Activated CD4-positive, alpha-beta T cell treated with anti-CD3 and anti-CD28 coated beads, Interleukin-2, amount 50 U/mL, for 16 hours (primary cell): ENCODE data around the gene ZNF275.
"Not testable (repeated sequence)": the region's sequence is repeated elsewhere in the genome, so short reads cannot be mapped to it uniquely, and the experiment has no call there.

Experiments
- DNase-seq: peaks from one replicate; pipeline ENCODE4 v3.0.0-alpha.2; 2020

The ZNF275 gene

DNA sequence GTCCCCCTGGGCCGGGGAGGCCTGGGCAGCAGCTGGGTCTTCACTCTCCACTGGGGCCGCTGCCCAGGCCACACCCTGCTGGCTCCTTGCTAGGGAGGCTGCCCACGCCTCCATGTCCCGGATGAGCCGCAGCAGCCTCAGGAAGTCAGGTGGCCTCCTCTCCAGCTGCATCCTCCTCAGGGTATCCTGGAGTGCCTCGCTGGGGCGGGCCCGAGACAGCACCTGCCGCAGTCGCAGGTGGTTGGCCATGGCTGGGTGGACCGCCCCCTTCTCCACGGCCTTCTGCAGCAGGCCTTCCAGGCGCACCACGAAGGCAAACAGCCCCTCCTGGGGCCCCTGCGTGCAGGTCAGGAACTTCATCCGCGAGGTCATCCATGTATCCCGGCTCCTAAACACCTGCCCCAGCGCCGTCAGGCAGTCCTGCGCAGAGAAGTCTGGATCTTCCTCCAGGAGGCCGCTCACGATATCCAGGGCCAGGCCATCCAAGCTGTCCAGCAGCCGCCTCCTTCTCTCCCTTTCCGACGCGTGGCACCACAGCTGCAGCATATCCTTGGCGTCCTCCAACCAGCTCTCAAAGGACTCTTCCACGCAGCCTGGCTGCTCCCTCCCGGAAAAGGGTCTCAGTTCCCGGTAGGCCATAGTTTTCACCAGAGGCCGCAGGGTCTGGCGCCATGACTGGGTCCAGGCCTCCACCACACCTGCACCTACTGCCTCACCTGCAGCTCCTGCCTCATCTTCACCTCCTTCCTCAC is 14.5 kb upstream of the ZNF275 start:
- DNase-seq: no peak

DNA sequence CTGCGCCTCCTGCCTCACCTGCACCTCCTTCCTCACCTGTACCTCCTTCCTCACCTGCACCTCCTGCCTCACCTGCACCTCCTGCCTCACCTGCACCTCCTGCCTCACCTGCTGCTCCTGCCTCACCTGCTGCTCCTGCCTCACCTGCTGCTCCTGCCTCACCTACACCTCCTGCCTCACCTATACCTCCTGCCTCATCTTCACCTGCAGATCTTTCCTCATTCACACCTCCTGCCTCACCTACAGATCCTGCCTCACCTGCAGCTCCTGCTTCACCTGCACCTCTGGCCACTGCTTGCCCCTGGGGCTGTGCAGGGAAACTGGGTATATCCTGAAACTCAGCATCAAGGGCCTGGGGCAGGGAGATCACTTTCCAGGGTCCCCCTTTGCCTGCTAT is 13.9 kb upstream of the ZNF275 start:
- not testable (repeated sequence) for DNase-seq

DNA sequence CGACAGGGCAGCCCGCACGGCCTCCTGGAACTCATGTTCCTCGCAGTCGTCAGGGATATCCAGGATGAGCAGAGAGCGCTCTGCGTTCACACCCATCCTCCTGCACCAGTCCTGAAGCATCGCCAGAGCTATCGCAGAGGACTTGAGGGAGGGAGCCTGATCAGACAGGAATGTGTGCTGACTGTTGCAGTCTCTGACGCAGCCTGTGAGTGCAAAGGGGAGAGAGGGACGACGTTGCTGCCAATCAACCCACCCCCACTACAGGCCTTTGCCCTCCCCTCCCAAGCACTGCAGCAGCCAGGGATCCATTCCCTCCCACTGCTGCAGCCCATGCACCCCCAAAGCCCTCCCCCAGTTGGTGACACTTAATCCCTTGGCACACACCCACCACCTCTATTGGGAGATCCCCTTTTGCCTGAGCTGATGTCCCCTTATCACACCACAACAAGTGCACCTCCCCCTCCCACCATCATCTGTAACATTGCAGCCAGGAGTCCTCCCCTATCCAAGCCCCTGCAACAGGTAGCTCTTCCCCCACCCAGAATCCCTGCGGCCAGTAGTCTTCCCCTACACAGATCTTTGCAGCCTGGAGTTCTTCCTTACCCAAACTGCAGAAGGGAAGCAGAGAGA is 13.3 kb upstream of the ZNF275 start:
- no peak for DNase-seq

DNA sequence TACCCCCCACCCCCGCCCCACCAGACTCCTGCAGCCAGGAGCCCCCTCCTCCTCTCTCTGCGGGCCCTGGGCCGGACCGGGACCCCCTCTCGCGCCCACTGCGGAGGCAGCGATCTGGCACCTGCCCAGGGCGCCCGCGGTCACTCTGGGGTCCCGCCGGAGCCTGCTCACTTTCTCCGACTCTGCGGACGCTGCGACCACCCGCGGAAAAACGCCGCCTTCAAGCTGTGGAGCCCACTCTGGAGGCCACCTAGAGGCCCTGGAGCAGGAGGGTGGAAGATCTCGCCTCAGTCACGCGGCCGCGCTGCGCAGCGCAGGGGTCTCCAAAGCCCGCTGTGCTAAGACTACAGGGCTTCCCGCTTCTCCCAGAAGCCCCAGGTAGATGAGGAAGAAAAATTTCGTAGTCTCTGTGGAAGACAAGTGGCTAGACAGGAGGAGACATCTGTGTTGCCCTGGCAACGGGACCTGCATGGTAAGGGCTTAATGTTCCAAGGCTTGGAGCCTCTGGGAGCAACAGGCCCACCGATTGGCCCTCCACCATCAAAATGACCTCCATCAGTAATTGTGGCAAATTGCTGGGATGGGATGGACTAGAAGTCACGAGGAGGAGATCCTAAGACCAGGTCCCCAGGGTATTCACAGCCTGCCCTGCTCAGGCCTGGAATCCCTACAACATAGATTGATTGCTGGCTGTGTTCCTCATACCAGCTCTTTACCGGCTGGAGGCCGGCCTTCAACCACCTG is 12.4 kb upstream of the ZNF275 start, which contains the start of gene PNMA6F:
TSS of gene PNMA6F (minus strand) at position 387 of the 744 bp plus-strand sequence. CDS start 1,093 bp downstream, outside the sequence.
- no peak for DNase-seq

DNA sequence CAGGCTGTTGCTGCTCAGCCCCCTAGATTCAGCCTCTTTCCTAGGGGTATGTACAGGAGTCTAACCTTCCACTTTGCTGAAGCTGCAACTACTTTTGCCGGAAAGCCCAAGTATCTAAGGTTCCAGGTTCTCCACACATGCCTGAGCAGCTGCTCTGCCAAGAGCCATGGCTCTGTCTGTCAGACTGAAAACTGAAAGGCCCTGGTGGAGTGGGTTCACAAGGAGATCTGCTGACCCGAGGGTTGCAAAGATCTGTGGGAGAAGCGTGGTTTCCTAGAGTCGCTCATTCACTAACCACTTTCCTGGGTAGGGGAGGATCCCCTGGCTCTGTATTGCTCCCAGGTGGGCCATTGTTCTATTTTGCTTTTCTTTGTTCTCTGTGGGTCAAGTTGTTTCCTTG is 6.4 kb upstream of the ZNF275 start:
- DNase-seq: no peak

DNA sequence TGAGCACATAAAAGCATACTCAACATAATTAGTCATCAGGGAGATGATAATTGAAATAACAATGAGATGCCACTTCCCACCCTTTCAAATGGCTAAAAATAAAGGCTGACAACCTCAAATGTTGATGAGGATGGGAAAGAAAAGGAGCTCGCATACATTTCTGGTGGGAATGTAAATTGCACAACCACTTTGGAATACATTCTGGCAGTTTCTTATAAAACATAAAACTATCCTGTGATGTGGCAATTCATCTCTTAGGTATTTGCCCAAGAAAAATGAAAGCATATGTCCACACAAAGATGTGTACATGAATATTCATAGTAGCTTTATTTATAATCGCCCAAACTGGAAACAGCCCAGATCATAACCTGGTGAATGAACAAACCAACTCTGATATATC is 687 bp upstream of the ZNF275 start:
- DNase-seq: no peak

DNA sequence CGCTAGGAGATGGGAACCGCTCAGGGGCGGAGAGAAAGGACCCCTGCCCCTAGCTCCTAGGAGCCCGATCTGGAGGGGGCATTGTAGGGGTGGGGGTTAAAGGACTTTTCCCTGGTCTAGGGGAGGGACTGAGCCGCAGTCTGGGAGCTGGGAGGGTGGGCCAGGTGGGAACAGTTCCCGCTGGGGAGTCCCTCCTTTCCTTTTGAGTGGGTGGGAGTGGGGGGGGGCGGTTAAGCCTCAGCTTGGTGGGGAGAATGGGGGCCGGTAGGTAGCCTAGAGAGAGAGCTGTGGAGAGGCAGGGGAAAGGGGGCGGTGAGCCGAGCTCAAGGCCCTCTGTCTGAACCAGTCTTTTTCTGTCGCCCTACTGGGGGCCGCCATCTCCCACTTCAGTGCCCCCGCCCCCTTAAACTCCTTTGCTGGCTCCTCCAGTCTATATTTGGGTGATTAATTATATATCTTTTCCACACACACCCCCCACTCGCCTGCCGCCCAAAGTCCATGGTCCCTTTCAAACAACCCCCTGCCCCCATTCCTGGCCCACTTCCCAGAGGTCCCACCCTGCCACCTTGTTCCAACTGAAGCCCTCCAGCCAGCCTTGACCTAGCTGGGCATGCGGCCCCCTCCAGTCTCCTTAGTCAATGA is 822 bp downstream of the ZNF275 start:
- no peak for DNase-seq

DNA sequence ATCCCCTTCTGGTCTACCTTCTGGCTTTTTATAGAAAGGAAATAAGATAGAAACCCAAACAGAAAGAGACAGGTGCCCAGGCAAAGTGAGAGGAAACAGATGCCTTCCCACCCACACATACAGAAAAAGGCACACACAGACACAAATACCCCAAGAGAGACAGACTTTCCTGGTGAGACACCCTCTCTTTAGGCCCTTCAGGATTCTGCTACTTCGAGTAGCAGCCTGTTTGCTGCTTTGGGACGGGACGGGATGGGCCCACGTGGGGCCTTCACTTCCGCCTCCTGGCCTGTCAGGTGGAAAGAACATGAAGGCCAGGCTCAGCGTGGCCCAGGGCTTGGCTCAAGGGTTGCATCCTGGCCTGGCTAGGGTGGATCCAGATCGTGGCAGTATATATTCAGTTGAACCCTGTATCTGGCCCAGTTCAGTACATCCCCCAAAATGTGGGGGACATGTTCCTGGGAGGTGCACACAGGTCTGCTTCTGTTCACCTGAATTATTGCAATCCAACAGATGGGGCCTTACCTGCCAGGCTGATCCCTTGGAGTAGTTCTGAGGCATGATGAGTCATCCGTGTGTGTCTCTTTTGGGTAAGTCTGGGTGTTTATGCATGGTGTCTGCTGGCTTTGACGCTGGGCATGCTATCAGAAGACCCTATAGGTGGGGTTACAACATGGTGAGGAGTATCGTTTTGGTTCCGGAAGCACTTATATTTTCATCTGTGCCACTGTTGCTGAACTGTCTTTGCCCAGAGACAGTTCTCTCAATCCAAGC is 2.4 kb downstream of the ZNF275 start:
- no peak for DNase-seq

DNA sequence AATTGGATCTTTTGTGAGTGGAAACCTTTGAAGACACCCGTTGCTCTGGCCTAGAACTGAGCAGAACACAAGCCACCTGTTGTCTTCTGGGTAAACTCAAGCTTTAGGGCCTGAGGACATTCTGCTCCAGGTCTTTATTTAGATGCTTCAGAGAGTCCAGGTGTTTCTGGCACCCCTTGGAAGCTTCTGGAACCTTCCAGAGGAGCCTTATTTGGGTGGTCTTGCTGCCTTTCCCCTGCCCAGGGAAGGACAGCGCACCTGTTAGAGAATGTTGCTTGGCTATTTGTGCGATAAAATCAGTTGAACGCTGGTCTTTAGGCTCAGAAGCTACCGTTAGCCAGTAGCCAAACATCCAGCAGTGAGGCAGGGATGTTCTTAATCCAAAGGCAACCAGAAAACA is 3.0 kb downstream of the ZNF275 start:
- DNase-seq: no peak

DNA sequence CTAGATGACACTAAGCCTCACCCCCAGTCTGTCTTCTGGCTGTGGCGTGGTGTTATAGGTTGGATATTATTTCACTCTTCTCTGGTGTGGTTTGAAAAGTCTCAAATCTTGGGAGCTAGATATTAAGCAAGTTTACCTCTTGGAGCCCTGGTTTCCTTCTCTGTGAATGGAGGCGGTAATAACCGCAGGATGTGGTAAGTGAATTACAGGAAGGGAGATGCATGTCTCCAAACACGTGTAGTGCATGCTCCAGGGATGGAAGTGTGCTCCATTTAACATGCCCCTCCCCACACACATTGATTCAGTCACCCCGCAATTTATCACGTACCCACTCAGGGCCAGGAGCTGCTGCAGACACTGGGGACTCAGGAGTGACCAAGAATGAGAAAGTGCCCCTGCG is 4.9 kb downstream of the ZNF275 start:
- DNase-seq: no peak

DNA sequence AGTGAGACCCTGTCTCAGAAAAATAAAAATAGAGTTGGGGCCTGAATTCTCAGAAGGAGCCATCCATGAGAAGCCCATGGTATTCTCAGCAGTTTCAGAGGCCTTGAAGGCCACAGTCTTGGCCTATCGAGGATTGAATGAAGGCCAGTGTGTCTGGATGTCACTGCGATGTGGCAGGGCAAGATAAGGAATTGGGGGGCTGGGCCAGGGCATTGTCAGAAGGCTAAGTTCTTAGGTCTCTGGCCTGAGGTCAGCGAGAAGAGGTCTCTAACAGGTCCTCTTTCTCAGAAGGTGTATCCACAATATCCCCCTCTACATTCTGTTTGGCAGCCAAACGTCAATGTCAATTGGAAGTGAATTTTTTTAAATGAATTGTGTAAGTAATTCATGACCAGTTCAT is 5.7 kb downstream of the ZNF275 start:
- no peak for DNase-seq

DNA sequence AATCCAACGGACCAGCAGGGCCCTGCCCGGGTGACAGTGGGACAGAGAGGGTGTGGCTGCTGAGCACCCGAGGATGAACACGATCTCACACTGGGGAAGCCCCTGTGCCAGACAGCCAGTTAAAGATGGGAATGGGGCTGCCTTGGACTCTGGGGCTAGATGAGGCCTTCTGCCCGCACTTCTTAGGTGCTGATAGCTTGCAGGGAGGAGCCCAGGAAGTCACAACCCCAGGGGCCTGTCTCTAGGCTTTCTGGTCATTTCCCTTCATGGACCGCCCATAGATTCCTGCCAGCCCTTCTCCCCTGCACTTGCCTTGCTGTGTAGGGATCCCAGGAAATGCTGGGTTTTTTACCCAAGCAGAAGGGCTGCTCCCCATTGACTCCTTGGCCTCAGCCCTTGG is 6.2 kb downstream of the ZNF275 start:
- DNase-seq: no peak

DNA sequence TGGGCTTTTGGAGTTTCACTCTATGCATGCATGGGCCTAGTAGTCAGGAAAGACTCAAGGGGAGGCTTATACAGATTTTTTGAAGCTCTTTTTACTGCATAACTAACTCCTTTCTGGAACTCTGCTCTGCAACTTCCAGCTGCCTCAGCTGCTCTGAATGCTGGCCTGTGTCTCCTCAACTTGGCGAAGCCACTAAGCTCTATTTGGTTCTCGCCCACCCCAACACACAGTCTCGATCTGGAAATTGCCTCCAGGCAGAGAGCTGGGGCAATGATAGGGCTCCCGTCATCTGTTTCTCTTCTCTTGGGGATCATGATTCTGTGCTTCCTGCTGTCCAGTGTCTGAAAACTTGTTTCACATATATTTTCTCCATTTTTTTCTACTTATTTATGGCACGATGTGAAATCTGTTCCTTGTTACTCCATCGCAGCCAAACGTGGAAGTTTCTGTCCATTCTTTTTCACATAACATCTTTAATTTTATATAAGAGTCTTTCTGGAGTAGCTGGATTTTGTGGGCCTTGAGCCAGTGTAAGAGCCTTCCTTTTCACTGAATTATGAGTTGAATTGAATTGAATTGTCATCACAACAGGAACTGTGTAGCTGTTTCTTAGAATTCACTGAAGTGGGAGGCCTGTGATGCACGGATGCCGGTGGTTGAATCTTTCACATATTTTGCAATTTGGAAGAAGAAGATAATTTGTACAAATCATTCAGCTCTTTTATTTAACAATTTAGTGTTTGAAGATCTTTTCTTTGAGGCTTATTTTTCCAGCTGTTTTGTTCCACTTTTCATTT is 9.0 kb downstream of the ZNF275 start:
- no peak for DNase-seq

DNA sequence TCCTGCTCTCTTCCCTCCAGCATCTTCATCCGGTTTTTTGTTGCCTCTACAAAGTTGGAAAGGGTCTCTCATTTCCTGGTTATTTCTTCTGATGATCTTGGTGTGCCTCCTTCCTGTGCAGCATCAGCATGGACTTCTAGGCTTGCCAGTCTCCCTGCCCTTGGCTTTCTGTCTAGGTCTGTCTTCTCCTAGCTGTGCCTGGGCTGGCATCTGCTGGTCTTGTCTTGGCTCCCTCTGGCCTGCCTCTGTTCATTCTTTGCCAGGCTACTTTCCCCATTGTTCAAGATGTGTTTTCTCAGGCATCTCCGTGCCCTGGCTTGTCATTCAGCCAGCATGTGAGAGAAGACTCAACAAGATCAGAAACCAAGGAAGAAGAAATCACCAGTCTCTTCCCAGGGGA is 9.7 kb downstream of the ZNF275 start:
- no peak for DNase-seq

DNA sequence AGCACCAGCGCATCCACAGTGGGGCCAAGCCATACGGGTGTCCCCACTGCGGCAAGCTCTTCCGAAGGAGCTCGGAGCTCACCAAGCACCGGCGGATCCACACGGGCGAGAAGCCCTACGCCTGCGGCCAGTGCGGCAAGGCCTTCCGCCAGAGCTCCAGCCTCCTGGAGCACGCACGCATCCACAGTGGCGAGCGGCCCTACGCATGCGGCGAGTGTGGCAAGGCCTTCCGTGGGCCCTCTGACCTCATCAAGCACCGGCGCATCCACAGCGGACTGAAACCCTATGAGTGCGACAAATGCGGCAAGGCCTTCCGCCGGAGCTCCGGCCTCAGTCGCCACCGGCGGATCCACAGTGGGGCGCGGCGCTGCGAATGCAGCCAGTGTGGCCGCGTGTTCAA is 13.6 kb downstream of the ZNF275 start:
- DNase-seq: no peak

DNA sequence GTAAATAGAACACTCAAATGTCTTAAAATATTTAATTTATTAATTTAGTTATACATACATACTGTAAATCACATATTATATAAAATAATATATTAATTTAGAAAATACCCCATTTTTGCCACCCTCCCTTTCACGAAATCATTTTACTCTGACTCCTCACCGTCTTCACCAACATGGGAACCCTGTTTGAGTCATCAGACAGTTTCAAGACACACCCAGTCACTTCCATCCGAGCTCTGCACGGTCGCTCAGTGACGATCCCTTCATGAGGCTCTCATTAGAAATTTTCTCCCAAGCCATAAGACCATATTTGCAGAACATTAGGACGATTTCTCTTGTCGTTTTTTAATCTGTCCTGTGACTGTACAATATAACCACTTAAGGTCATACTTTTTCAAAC is 14.5 kb downstream of the ZNF275 start:
- no peak for DNase-seq

DNA sequence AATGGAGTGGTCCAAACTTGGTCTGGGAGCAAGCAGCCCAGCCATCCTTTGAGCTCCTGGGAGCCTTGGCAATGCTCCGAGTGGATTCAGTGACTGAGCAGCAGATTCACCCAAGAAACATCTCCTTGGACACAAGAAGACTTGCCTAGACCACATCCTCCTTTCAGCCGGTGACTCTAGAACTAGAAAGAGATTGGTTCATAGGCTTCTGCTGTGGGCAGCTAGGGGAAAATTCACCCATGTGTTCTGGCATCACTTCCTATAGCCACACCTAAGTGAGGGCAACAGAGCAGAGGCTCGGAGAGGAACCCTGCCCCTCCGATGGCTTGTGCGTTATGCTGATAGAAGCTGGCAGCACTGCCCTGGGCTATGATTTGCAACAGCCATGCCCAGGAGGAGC is 16.0 kb downstream of the ZNF275 start:
- no peak for DNase-seq

DNA sequence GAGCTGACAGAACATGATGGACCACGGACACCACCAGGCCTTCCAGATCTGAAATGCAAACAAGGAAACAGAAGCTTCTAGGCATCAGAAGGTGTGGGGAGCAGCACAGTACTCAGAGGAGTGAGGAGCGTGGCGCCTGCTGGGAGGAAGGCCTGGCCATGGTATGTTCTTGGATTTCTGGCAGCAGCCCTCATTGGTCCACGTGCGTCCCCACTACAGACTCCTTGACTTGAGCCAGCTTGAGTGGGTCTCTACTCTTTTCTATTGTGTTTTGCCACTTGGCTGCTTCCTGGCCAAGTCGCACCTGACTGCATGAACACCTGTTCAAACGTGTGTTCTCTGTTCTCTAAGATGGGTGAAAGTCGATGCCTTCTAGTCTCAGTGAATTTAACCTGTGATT is 18.0 kb downstream of the ZNF275 start:
- no peak for DNase-seq

DNA sequence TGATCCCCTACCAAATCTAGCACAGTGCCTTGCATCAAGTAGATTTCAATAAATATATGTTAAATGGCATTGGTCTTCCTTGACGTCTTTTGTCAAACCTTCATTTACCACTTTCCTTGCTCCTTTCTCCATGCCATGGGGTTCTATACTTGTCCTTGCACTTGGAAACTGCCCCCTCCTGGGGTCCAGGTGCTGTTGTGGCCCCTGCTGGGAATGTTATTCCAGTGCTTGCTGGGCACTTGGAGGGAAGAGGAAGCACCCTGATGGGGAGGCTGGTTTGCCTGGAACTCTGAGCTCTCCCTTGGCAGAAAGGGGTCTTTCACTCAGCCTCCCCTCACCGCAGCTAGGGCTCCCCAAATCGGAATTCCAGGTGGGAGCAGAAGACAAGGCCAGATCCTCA is 18.9 kb downstream of the ZNF275 start:
- no peak for DNase-seq

DNA sequence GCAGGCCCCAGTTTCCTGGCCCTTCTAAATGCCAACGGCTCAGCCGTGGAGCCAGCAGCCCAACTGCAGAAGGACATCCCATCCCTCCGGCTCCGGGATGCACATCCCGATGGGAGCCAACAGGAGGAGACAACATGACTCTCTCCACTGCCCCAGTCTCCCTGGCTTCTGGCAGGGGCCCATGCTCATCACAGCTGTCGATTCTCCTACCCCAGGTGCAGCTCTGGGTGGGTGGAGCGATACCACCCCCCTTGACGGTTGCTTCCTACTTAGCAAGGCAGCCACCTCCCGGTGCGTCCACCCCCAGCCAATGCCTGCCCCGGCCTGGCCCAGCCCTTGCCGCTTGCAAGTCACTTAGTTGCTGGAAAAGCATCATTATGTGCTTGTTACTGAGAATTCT is 19.5 kb downstream of the ZNF275 start:
- no peak for DNase-seq

DNA sequence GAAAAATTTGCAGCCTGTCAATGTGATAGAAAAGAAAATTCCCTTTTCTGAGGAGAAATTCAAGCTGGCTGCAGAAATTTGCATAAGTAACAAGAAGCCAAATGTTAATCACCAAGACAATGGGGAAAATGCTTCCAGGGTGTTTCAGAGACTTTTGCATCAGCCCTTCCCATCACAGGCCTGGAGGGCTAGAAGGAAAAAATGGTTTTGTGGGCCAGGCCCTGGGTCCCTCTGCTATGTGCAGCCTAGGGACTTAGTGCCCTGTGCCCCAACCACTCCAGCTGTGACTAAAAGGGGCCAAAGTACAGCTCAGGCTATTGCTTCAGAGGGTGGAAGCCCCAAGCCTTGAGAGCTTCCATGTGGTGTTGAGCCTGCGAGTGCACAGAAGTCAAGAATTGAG is 23.9 kb downstream of the ZNF275 start:
- DNase-seq: no peak
